Liver (tissue), 9 donors: ENCODE results near the gene DPRX. TPM values are rescaled to one million over a fixed set of nuclear protein-coding genes. Genes with fewer than 3 reads are reported as not detected.

Experiments
- DNase-seq: peaks from one replicate; pipeline ENCODE4 v3.0.0-alpha.2; 2017; ENCODE audit warnings: low spot score
- H3K27ac ChIP-seq, 2 donors: one replicate each; pipeline ENCODE4 v1.7.0; 2013; ENCODE audit warnings: inconsistent platforms in 2 of 2, low read length in 2 of 2, control low read depth in 1 of 2, low read depth in 1 of 2, mild to moderate bottlenecking in 1 of 2
- H3K27me3 ChIP-seq, 4 donors: one replicate each; pipeline versions ENCODE4 v1.6.1 to v1.7.0; 2013; ENCODE audit warnings: low read length in 3 of 4, inconsistent platforms in 1 of 4, mild to moderate bottlenecking in 1 of 4, moderate library complexity in 1 of 4; ENCODE audit not compliant: control insufficient read depth in 4 of 4, insufficient read depth in 4 of 4
- H3K36me3 ChIP-seq, 4 donors: one replicate each; pipeline versions ENCODE4 v1.6.1 to v1.7.0; 2013; ENCODE audit warnings: low read length in 3 of 4, mild to moderate bottlenecking in 3 of 4, low read depth in 1 of 4, moderate library complexity in 1 of 4; ENCODE audit not compliant: control insufficient read depth in 4 of 4, insufficient read depth in 3 of 4
- H3K4me1 ChIP-seq, 4 donors: one replicate each; pipeline versions ENCODE4 v1.6.1 to v1.7.0; 2013; ENCODE audit warnings: low read length in 3 of 4, mild to moderate bottlenecking in 3 of 4, moderate library complexity in 1 of 4; ENCODE audit not compliant: control insufficient read depth in 4 of 4, insufficient read depth in 4 of 4
- H3K4me3 ChIP-seq, 3 donors: one replicate each; pipeline versions ENCODE4 v1.6.1 to v1.7.0; 2013; ENCODE audit warnings: low read length in 3 of 3, control low read depth in 1 of 3, low read depth in 1 of 3, mild to moderate bottlenecking in 1 of 3
- H3K9ac ChIP-seq, 2 donors: one replicate each; pipeline ENCODE4 v1.7.0; 2013; ENCODE audit warnings: low read length in 2 of 2, mild to moderate bottlenecking in 2 of 2, moderate library complexity in 2 of 2, control low read depth in 1 of 2, low read depth in 1 of 2
- H3K9me3 ChIP-seq, 4 donors: one replicate each; pipeline versions ENCODE4 v1.6.1 to v1.7.0; 2013; ENCODE audit warnings: low read length in 3 of 4; ENCODE audit not compliant: control insufficient read depth in 4 of 4
- FOXA2 ChIP-seq: IDR thresholded peaks from 2 replicates; pipeline ENCODE4 v1.6.1; 2016; ENCODE audit warnings: antibody characterized with exemption
- GABPA ChIP-seq, 2 donors: IDR thresholded peaks in 1 of 2; conservative IDR thresholded peaks in 1 of 2; 2 replicates each; pipeline ENCODE4 v1.6.1; 2016; ENCODE audit warnings: antibody characterized with exemption in 2 of 2, mild to moderate bottlenecking in 1 of 2, moderate library complexity in 1 of 2
- HNF4A ChIP-seq, 2 donors: conservative IDR thresholded peaks; 2 replicates each; pipeline ENCODE4 v1.6.1; 2016; ENCODE audit warnings: antibody characterized with exemption in 2 of 2, mild to moderate bottlenecking in 2 of 2
- JUND ChIP-seq, 2 donors: IDR thresholded peaks; 2 replicates each; pipeline ENCODE4 v1.6.1; 2016; ENCODE audit warnings: antibody characterized with exemption in 2 of 2
- MAX ChIP-seq: IDR thresholded peaks from 2 replicates; pipeline ENCODE4 v1.6.1; 2016; ENCODE audit warnings: antibody characterized with exemption
- NR2F2 ChIP-seq: IDR thresholded peaks from 2 replicates; pipeline ENCODE4 v1.6.1; 2016; ENCODE audit warnings: antibody characterized with exemption
- RAD21 ChIP-seq, 2 donors: IDR thresholded peaks; 2 replicates each; pipeline ENCODE4 v1.6.1; 2016; ENCODE audit warnings: antibody characterized with exemption in 2 of 2, mild to moderate bottlenecking in 2 of 2
- RXRA ChIP-seq, 2 donors: IDR thresholded peaks; 2 replicates each; pipeline ENCODE4 v1.6.1; 2017 to 2018; ENCODE audit warnings: antibody characterized with exemption in 2 of 2, mild to moderate bottlenecking in 1 of 2
- SP1 ChIP-seq: IDR thresholded peaks from 2 replicates; pipeline ENCODE4 v1.6.1; 2018; ENCODE audit warnings: antibody characterized with exemption, mild to moderate bottlenecking
- TAF1 ChIP-seq: conservative IDR thresholded peaks from 2 replicates; pipeline ENCODE4 v1.6.1; 2016; ENCODE audit warnings: antibody characterized with exemption, mild to moderate bottlenecking
- YY1 ChIP-seq: IDR thresholded peaks from 2 replicates; pipeline ENCODE4 v1.6.1; 2016; ENCODE audit warnings: antibody characterized with exemption, mild to moderate bottlenecking
- ZBTB33 ChIP-seq: IDR thresholded peaks from 2 replicates; pipeline ENCODE4 v1.6.1; 2016; ENCODE audit warnings: antibody characterized with exemption
- whole genome bisulfite sequencing: extraction: QIAGEN DNeasy Blood & Tissue Kit; methylation state at CpG from one replicate; pipeline ENCODE4 v1.1.7; 2013; 5-methylcytosine and 5-hydroxymethylcytosine counted together
- polyA plus RNA-seq, 2 donors: library from polyadenylated mRNA; stranded (reverse) in 1 of 2; unstranded in 1 of 2; fragments of 200-250 nt in 1 of 2; fragments of >200 nt in 1 of 2; fragmentation: Nextera tagmentation in 1 of 2; extraction: Ambion mirVana in 1 of 2; gene quantifications; one replicate each; pipeline versions ENCODE4 v1.2.1 to v1.2.3, GENCODE V29; 2013 to 2015
- total RNA-seq, 2 donors: library from RNA; depleted of rRNA; stranded (reverse); fragments of >200 nt; gene quantifications; one replicate each; pipeline ENCODE4 v1.2.3, GENCODE V29; 2014
- TF ChIP-seq, protein P1 (sequence below): IDR thresholded peaks from 2 replicates; pipeline ENCODE4 v1.6.1; 2016; ENCODE audit warnings: antibody characterized with exemption
- TF ChIP-seq, protein P2 (sequence below): fragments of 150-350 bp; IDR thresholded peaks from 2 replicates; pipeline ENCODE4 v1.5.1; 2017; ENCODE audit warnings: improper control_type of control experiment, low read depth, low read length; ENCODE audit not compliant: missing input control
- TF ChIP-seq, protein P3 (sequence below): IDR thresholded peaks from 2 replicates; pipeline ENCODE4 v1.6.1; 2016; ENCODE audit warnings: antibody characterized with exemption, mild to moderate bottlenecking
- donor health status: healthy.
- donor health status: healthy.
- donor health status: healthy.
- donor health status: healthy.
- donor health status: healthy.

The DPRX gene
- total and polyA plus RNA-seq, 4 donors, result not detected

GRCh38 chr19:53662209-53662608, 30.4 kb downstream of the DPRX start:
- WGBS, result 69% methylated on average over 6 of the region's 6 CpGs
- H3K4me3 ChIP-seq, result no peak overlapping the region
- H3K9ac ChIP-seq, result no peak overlapping the region
- H3K36me3 ChIP-seq, result no peaks in the 10 kb centered on the region
- DNase-seq, result no peak
- H3K27ac ChIP-seq, result no peak overlapping the region
- H3K9me3 ChIP-seq, result peaks cover 0 to 5% (median 3%) of the 10 kb centered on the region in 4 donors
- no peaks in the 10 kb centered on the region for H3K27me3 ChIP-seq
- TF ChIP-seq ZBTB33, result no peak
- TF ChIP-seq MAX, result no peak
- TF ChIP-seq, protein P1, sequence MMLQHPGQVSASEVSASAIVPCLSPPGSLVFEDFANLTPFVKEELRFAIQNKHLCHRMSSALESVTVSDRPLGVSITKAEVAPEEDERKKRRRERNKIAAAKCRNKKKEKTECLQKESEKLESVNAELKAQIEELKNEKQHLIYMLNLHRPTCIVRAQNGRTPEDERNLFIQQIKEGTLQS, result no peak
- TF ChIP-seq RAD21 (IDR thresholded peaks at IDR 0.05), result no peak
- TF ChIP-seq NR2F2, result no peak
- no peak for TF ChIP-seq RXRA (IDR thresholded peaks at IDR 0.05)
- no peak for TF ChIP-seq JUND (IDR thresholded peaks at IDR 0.05)
- no peak for TF ChIP-seq FOXA2
- TF ChIP-seq, protein P2, sequence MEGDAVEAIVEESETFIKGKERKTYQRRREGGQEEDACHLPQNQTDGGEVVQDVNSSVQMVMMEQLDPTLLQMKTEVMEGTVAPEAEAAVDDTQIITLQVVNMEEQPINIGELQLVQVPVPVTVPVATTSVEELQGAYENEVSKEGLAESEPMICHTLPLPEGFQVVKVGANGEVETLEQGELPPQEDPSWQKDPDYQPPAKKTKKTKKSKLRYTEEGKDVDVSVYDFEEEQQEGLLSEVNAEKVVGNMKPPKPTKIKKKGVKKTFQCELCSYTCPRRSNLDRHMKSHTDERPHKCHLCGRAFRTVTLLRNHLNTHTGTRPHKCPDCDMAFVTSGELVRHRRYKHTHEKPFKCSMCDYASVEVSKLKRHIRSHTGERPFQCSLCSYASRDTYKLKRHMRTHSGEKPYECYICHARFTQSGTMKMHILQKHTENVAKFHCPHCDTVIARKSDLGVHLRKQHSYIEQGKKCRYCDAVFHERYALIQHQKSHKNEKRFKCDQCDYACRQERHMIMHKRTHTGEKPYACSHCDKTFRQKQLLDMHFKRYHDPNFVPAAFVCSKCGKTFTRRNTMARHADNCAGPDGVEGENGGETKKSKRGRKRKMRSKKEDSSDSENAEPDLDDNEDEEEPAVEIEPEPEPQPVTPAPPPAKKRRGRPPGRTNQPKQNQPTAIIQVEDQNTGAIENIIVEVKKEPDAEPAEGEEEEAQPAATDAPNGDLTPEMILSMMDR, result no peak
- no peak for TF ChIP-seq SP1
- TF ChIP-seq HNF4A (conservative IDR thresholded peaks at IDR 0.05), result no peak
- TF ChIP-seq, protein P3, sequence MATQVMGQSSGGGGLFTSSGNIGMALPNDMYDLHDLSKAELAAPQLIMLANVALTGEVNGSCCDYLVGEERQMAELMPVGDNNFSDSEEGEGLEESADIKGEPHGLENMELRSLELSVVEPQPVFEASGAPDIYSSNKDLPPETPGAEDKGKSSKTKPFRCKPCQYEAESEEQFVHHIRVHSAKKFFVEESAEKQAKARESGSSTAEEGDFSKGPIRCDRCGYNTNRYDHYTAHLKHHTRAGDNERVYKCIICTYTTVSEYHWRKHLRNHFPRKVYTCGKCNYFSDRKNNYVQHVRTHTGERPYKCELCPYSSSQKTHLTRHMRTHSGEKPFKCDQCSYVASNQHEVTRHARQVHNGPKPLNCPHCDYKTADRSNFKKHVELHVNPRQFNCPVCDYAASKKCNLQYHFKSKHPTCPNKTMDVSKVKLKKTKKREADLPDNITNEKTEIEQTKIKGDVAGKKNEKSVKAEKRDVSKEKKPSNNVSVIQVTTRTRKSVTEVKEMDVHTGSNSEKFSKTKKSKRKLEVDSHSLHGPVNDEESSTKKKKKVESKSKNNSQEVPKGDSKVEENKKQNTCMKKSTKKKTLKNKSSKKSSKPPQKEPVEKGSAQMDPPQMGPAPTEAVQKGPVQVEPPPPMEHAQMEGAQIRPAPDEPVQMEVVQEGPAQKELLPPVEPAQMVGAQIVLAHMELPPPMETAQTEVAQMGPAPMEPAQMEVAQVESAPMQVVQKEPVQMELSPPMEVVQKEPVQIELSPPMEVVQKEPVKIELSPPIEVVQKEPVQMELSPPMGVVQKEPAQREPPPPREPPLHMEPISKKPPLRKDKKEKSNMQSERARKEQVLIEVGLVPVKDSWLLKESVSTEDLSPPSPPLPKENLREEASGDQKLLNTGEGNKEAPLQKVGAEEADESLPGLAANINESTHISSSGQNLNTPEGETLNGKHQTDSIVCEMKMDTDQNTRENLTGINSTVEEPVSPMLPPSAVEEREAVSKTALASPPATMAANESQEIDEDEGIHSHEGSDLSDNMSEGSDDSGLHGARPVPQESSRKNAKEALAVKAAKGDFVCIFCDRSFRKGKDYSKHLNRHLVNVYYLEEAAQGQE, result no peak
- H3K4me1 ChIP-seq, result peaks cover 0 to 3% (median 0%) of the 10 kb centered on the region in 4 donors

- no peak for TF ChIP-seq YY1
- TF ChIP-seq, protein P1, result no peak
- no peak for TF ChIP-seq ZBTB33
- TF ChIP-seq NR2F2, result no peak
- TF ChIP-seq, protein P3, result no peak
- TF ChIP-seq GABPA (IDR thresholded peaks at IDR 0.05 in 1 of 2, conservative IDR thresholded peaks at IDR 0.05 in 1 of 2), result no peak
- TF ChIP-seq RXRA (IDR thresholded peaks at IDR 0.05), result no peak
- TF ChIP-seq TAF1, result no peak
- TF ChIP-seq MAX, result no peak
- Histone ChIP-seq H3K9ac (no peak overlapping the region), H3K27me3 (no peaks in the 10 kb centered on the region), H3K4me1 (no peaks in the 10 kb centered on the region), H3K36me3 (no peaks in the 10 kb centered on the region), H3K27ac (no peak overlapping the region), H3K9me3 (no peaks in the 10 kb centered on the region), H3K4me3 (no peak overlapping the region)
- DNase-seq, result no peak
- WGBS, result 85% methylated on average over 12 of the region's 12 CpGs
Observed at GRCh38 chr19:53664152-53664551, 32.4 kb downstream of the DPRX start.
